ENCODE results near the gene DDX31. TPM values are rescaled to one million over a fixed set of nuclear protein-coding genes. Genes with fewer than 3 reads are reported as not detected.

The DDX31 gene
- total RNA-seq, 2 experiments from 2014 or later: 13.8 to 14.9 TPM

GRCh38 chr9:132560616-132561202 is 109.1 kb downstream of the DDX31 start:
- H3K36me3 Mint-ChIP-seq: no peaks in the 10 kb centered on the region
- peaks cover 3% of the 10 kb centered on the region for H3K9me3 Mint-ChIP-seq
- no peak overlapping the region for H3K27ac Mint-ChIP-seq
- POLR2A ChIA-PET: no interaction called here
- ATAC-seq (ENCODE audit: low read depth) (no peak), DNase-seq (no peak)
- H3K4me1 Mint-ChIP-seq: peaks cover 3% of the 10 kb centered on the region
- no peak overlapping the region for H3K4me3 Mint-ChIP-seq
- H3K27me3 Mint-ChIP-seq: peaks cover 29% of the 10 kb centered on the region

GRCh38 chr9:132559711-132560110 is 110.1 kb downstream of the DDX31 start:
- Mint-ChIP-seq H3K4me3 (no peak overlapping the region), H3K27ac (no peak overlapping the region), H3K36me3 (no peaks in the 10 kb centered on the region), H3K4me1 (peaks cover 3% of the 10 kb centered on the region), H3K9me3 (peaks cover 3% of the 10 kb centered on the region), H3K27me3 (peaks cover 29% of the 10 kb centered on the region)
- DNase-seq (no peak), ATAC-seq (ENCODE audit: low read depth) (no peak)
- POLR2A ChIA-PET: no interaction called here

- ATAC-seq (ENCODE audit: low read depth) (no peak), DNase-seq (no peak)
- peaks cover 3% of the 10 kb centered on the region for H3K4me1 Mint-ChIP-seq
- POLR2A ChIA-PET: no interaction called here
- H3K4me3 Mint-ChIP-seq: no peak overlapping the region
- no peak overlapping the region for H3K27ac Mint-ChIP-seq
- no peaks in the 10 kb centered on the region for H3K36me3 Mint-ChIP-seq
- H3K27me3 Mint-ChIP-seq: peaks cover 11% of the 10 kb centered on the region
- peaks cover 3% of the 10 kb centered on the region for H3K9me3 Mint-ChIP-seq
Observed at GRCh38 chr9:132557159-132557558, 112.6 kb downstream of the DDX31 start.

- POLR2A ChIA-PET: no interaction called here
- no peak overlapping the region for H3K4me3 Mint-ChIP-seq
- peaks cover 3% of the 10 kb centered on the region for H3K4me1 Mint-ChIP-seq
- H3K27ac Mint-ChIP-seq: no peak overlapping the region
- H3K9me3 Mint-ChIP-seq: peaks cover 3% of the 10 kb centered on the region
- ATAC-seq (ENCODE audit: low read depth) (no peak), DNase-seq (no peak)
- no peaks in the 10 kb centered on the region for H3K36me3 Mint-ChIP-seq
- H3K27me3 Mint-ChIP-seq: peaks cover 10% of the 10 kb centered on the region
Observed at GRCh38 chr9:132556714-132557113, 113.1 kb downstream of the DDX31 start.

- ATAC-seq (ENCODE audit: low read depth): no peak
- no peak for DNase-seq
- peaks cover 9% of the 10 kb centered on the region for H3K27me3 Mint-ChIP-seq
- peaks cover 3% of the 10 kb centered on the region for H3K9me3 Mint-ChIP-seq
- POLR2A ChIA-PET: no interaction called here
- peaks cover 3% of the 10 kb centered on the region for H3K4me1 Mint-ChIP-seq
- H3K27ac Mint-ChIP-seq: no peak overlapping the region
- no peaks in the 10 kb centered on the region for H3K36me3 Mint-ChIP-seq
- H3K4me3 Mint-ChIP-seq: no peak overlapping the region
Observed at GRCh38 chr9:132556235-132556634, 113.5 kb downstream of the DDX31 start.

- no peak overlapping the region for H3K27ac Mint-ChIP-seq
- peaks cover under 1% of the 10 kb centered on the region for H3K4me1 Mint-ChIP-seq
- peaks cover 5% of the 10 kb centered on the region for H3K27me3 Mint-ChIP-seq
- H3K36me3 Mint-ChIP-seq: no peaks in the 10 kb centered on the region
- peaks cover 3% of the 10 kb centered on the region for H3K9me3 Mint-ChIP-seq
- ATAC-seq (ENCODE audit: low read depth): no peak
- no peak for DNase-seq
- POLR2A ChIA-PET: no interaction called here
- H3K4me3 Mint-ChIP-seq: no peak overlapping the region
Observed at GRCh38 chr9:132555528-132555927, 114.3 kb downstream of the DDX31 start.

- POLR2A ChIA-PET: no interaction called here
- Mint-ChIP-seq H3K4me1 (no peaks in the 10 kb centered on the region), H3K4me3 (no peak overlapping the region), H3K27ac (no peak overlapping the region), H3K9me3 (peaks cover 3% of the 10 kb centered on the region), H3K36me3 (no peaks in the 10 kb centered on the region), H3K27me3 (peaks cover 3% of the 10 kb centered on the region)
- no peak for ATAC-seq (ENCODE audit: low read depth)
- DNase-seq: no peak
Observed at GRCh38 chr9:132554755-132555154, 115.0 kb downstream of the DDX31 start.

- POLR2A ChIA-PET: no interaction called here
- DNase-seq: no peak
- Mint-ChIP-seq H3K27me3 (peaks cover 10% of the 10 kb centered on the region), H3K36me3 (no peaks in the 10 kb centered on the region), H3K9me3 (no peaks in the 10 kb centered on the region), H3K4me3 (no peak overlapping the region), H3K27ac (no peak overlapping the region), H3K4me1 (no peaks in the 10 kb centered on the region)
- no peak for ATAC-seq (ENCODE audit: low read depth)
Observed at GRCh38 chr9:132552041-132552440, 117.7 kb downstream of the DDX31 start.

- H3K36me3 Mint-ChIP-seq: no peaks in the 10 kb centered on the region
- DNase-seq (no peak), ATAC-seq (ENCODE audit: low read depth) (no peak)
- H3K27me3 Mint-ChIP-seq: peaks cover 13% of the 10 kb centered on the region
- H3K27ac Mint-ChIP-seq: no peak overlapping the region
- POLR2A ChIA-PET: no interaction called here
- H3K4me1 Mint-ChIP-seq: no peaks in the 10 kb centered on the region
- H3K9me3 Mint-ChIP-seq: no peaks in the 10 kb centered on the region
- H3K4me3 Mint-ChIP-seq: no peak overlapping the region
Observed at GRCh38 chr9:132551556-132551955, 118.2 kb downstream of the DDX31 start.

GRCh38 chr9:132548751-132549640 is 120.8 kb downstream of the DDX31 start:
- DNase-seq (no peak), ATAC-seq (ENCODE audit: low read depth) (no peak)
- Mint-ChIP-seq H3K4me3 (no peak overlapping the region), H3K36me3 (no peaks in the 10 kb centered on the region), H3K4me1 (peaks cover 5% of the 10 kb centered on the region), H3K9me3 (no peaks in the 10 kb centered on the region), H3K27ac (no peak overlapping the region), H3K27me3 (peaks cover 27% of the 10 kb centered on the region)
- POLR2A ChIA-PET: interaction anchor here (0.6 kb wide), 1 partner anchor 143 kb away, joined by 3 read pairs; no protein-coding TSS in a partner anchor

GRCh38 chr9:132547976-132548730 is 121.6 kb downstream of the DDX31 start:
- POLR2A ChIA-PET: interaction anchor here (0.6 kb wide), 1 partner anchor 142 kb away, joined by 3 read pairs; no protein-coding TSS in a partner anchor
- Mint-ChIP-seq H3K4me3 (no peak overlapping the region), H3K36me3 (no peaks in the 10 kb centered on the region), H3K9me3 (no peaks in the 10 kb centered on the region), H3K27ac (no peak overlapping the region), H3K4me1 (peaks cover 5% of the 10 kb centered on the region), H3K27me3 (peaks cover 27% of the 10 kb centered on the region)
- DNase-seq: no peak
- no peak for ATAC-seq (ENCODE audit: low read depth)

- Mint-ChIP-seq H3K27me3 (peaks cover 27% of the 10 kb centered on the region), H3K4me1 (peaks cover 5% of the 10 kb centered on the region), H3K36me3 (no peaks in the 10 kb centered on the region), H3K27ac (no peak overlapping the region), H3K4me3 (no peak overlapping the region), H3K9me3 (no peaks in the 10 kb centered on the region)
- POLR2A ChIA-PET: no interaction called here
- DNase-seq (no peak), ATAC-seq (ENCODE audit: low read depth) (no peak)
Observed at GRCh38 chr9:132547436-132547835, 122.3 kb downstream of the DDX31 start.

GRCh38 chr9:132547052-132547431 is 122.7 kb downstream of the DDX31 start:
- H3K4me1 Mint-ChIP-seq: peaks cover 5% of the 10 kb centered on the region
- H3K9me3 Mint-ChIP-seq: no peaks in the 10 kb centered on the region
- no peaks in the 10 kb centered on the region for H3K36me3 Mint-ChIP-seq
- H3K27ac Mint-ChIP-seq: no peak overlapping the region
- H3K4me3 Mint-ChIP-seq: no peak overlapping the region
- peaks cover 27% of the 10 kb centered on the region for H3K27me3 Mint-ChIP-seq
- DNase-seq (no peak), ATAC-seq (ENCODE audit: low read depth) (no peak)
- POLR2A ChIA-PET: no interaction called here

Data from activated naive CD8-positive, alpha-beta T cell treated with anti-CD3 and anti-CD28 coated beads, Interleukin-2, amount 10 ng/mL, durations not matched to agents 7 days and 5 days (primary cell).